AG04450 (cell line): Measurements from ENCODE around the gene C11orf21. TPM values are rescaled to one million over a fixed set of nuclear protein-coding genes. Genes with fewer than 3 reads are reported as not detected.

ENCODE experiments used
- CTCF ChIA-PET: fragments of 300-600, 350-600 bp; formaldehyde crosslinking; extraction: SDS; loops from one replicate; lab custom pipeline; 2022; ENCODE audit warnings: antibody characterized with exemption, inconsistent platforms; lab: Charles Lee
- POLR2A ChIA-PET: fragments of 350-600 bp; formaldehyde crosslinking; extraction: SDS; loops from one replicate; lab custom pipeline; 2021; ENCODE audit warnings: antibody characterized with exemption, inconsistent platforms; lab: Yijun Ruan, JAX
- DNase-seq: peaks from one replicate; pipeline ENCODE4 v3.0.0-alpha.2; 2011; ENCODE audit warnings: low read depth, low spot score
- H3K27ac ChIP-seq: one replicate; pipeline ENCODE4 v1.5.1; 2012; ENCODE audit warnings: low read depth, low read length, control low read depth
- H3K27me3 ChIP-seq: one replicate; pipeline ENCODE4 v1.6.0; 2012; ENCODE audit warnings: low read length; ENCODE audit not compliant: control insufficient read depth, insufficient read depth
- H3K4me3 ChIP-seq: 2 replicates; pipeline ENCODE4 v1.5.1; 2011; ENCODE audit warnings: mild to moderate bottlenecking, low read depth, low read length, control low read depth
- H3K9me3 ChIP-seq: 2 replicates; pipeline ENCODE4 v1.5.1; 2012; ENCODE audit warnings: low read length; ENCODE audit not compliant: control insufficient read depth, insufficient read depth
- CTCF ChIP-seq: IDR thresholded peaks from 2 replicates; pipeline ENCODE4 v1.5.1; 2011; ENCODE audit warnings: low read depth, low read length, control low read depth, inconsistent platforms
- polyA plus RNA-seq: library from polyadenylated mRNA; depleted of rRNA; stranded (reverse); fragments of >200 nt; gene quantifications from 2 replicates; pipeline ENCODE4 v1.2.3, GENCODE V29; 2011

The C11orf21 gene
- polyA plus RNA-seq, 1 experiment: not detected

- Histone ChIP-seq H3K4me3 (no peak overlapping the region), H3K27ac (no peak overlapping the region), H3K9me3 (no peaks in the 10 kb centered on the region), H3K27me3 (peaks cover 24% of the 10 kb centered on the region)
- ChIA-PET CTCF (interaction anchor here (0.7 kb wide), 1 partner anchor 53 kb away, joined by 4 read pairs; no protein-coding TSS in a partner anchor), POLR2A (interaction anchor here (0.7 kb wide), 1 partner anchor 97 kb away, joined by 5 read pairs; no protein-coding TSS in a partner anchor)
- TF ChIP-seq CTCF: no peak
- DNase-seq: no peak
Observed at GRCh38 chr11:2280208-2280607, 21.5 kb downstream of the C11orf21 start.

GRCh38 chr11:2277933-2278523 lies 23.7 kb downstream of the C11orf21 start:
- TF ChIP-seq CTCF: no peak
- Histone ChIP-seq H3K27ac (no peak overlapping the region), H3K9me3 (no peaks in the 10 kb centered on the region), H3K27me3 (peaks cover 26% of the 10 kb centered on the region), H3K4me3 (no peak overlapping the region)
- no peak for DNase-seq
- ChIA-PET CTCF (interaction anchor here (1.1 kb wide), 1 partner anchor 625 kb away, joined by 4 read pairs; no protein-coding TSS in a partner anchor), POLR2A (no interaction called here)

- Histone ChIP-seq H3K4me3 (no peak overlapping the region), H3K9me3 (no peaks in the 10 kb centered on the region), H3K27me3 (peaks cover 36% of the 10 kb centered on the region), H3K27ac (no peak overlapping the region)
- no peak for TF ChIP-seq CTCF
- ChIA-PET CTCF (no interaction called here), POLR2A (no interaction called here)
- no peak for DNase-seq
Observed at GRCh38 chr11:2277008-2277346, 24.7 kb downstream of the C11orf21 start.

DNA sequence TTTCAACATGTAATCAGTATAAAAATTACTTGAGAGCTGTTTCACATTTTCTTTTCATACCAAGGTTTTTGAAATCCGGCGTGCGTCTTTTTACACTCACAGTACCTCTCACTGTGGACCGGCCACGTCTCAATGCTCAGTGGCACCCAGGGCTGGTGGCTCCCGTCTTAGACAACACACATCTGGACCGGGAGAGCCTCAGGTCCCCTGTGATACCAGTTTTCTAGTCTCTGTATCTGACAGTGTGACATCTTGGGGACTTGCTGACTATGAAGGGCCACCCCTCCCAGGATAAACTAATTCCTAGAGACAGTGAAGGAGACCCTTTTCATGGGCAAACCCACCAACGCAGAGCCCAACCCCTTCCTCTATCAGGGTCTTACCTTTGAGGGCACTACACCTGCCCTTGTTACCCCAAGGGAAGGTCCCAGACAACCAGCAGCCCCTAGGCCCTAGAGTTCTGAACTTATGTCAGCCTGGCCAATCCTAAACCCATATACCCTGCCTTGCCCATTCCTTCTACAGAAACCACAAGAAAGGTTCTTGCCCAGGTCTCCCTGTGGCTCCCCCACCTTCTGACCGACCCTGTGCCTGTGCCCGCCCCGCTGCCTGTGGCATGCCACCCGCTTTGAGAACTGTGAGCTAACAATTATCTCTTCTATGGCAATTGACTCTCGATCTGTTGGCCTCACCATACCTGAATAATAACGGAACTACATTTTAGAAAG lies 25.3 kb downstream of the C11orf21 start:
- Histone ChIP-seq H3K9me3 (no peaks in the 10 kb centered on the region), H3K27me3 (peaks cover 41% of the 10 kb centered on the region), H3K27ac (no peak overlapping the region), H3K4me3 (no peak overlapping the region)
- ChIA-PET CTCF (no interaction called here), POLR2A (no interaction called here)
- TF ChIP-seq CTCF: no peak
- no peak for DNase-seq
